SW480 (cell line): ENCODE results near the gene CCM2.
"Not testable (repeated sequence)": the region's sequence is repeated elsewhere in the genome, so short reads cannot be mapped to it uniquely, and the experiment has no call there.

ENCODE experiments used
- DNase-seq: peaks from one replicate; pipeline ENCODE4 v3.0.0-alpha.2; 2016; ENCODE audit warnings: low spot score

CCM2 gene

DNA sequence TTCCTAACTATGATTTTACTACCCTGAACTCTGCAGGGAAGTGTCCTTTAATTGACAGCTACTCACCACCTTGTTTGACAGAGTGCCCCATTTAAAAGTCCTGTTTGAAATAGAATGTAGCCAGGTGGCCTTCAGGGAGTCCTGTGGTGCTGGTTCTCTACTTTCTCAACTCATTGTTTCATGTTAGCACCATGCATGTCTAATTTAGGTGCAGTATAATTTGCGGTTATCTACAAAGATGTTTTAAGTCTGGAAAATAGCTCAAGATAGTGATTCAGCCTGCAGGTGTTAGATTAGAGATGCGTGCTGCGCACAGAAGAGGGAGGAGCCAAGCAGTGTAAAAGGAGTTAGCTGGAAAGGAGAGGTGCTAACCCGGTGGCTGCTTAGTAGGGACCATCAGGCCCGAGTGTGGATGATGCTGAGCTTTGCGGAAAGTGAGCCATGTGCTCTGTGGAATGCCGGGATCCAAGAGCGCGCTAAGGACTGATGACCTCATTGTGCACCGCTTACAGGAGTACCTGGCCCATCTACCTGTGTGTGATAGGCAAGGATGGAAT, 1.2 kb downstream of the CCM2 start:
- DNase-seq = peak; percentile 84

DNA sequence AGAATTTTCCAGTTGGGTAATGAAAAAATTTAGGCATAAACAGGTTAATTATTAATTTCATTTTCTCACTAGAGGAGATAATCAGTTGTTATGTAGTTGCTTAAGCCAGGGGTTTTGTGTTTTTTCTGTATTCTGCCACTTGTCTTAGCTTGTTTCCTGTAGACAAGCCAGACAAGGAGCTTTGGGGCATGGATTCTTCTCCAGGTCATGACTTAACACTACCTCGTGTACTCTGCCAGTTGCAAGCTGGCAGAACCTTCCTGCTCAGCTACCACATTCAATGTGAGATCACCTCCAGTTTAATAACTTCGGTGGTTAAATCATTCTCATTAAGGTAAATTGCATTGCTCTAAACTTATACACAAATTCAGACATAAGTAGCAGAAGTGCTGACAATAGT, 1.8 kb downstream of the CCM2 start:
- no peak for DNase-seq

DNA sequence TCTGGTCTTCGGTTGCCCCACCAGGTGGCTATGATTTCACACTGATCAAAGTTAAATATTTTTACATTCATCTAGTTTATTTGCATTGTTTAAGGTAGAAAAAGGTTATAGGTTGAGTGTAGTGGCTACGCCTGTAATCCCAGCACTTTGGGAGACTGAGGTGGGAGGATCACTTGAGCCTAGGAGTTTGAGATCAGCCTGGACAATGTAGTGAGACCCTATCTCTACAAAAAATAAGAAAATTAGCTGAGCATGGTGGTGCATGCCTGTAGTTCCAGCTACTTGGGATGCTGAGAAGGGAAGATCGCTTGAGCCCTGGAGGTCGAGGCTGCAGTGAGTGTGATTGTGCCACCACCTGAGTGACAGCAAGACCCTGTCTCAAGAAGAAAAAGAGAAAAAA, 3.8 kb downstream of the CCM2 start:
- no peak for DNase-seq

DNA sequence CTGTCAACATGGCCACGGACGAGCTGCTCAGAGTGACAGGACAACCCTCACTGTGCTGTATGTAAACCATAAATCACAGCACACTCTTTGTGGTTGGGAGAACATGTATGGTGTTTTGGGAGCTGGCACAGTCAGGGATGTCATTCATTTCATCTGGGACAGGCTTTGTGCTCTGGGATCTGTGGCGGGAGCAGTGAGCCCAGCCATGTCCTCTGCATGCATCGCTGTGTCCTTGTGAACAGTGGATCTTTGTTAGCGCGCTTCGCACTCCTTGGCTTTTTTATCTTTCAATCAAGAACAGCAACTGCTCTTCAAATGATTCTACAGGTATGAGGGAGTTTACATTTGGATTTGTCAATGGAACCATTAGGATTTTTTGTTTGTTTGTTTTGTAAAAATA, 7.1 kb downstream of the CCM2 start:
- no peak for DNase-seq

DNA sequence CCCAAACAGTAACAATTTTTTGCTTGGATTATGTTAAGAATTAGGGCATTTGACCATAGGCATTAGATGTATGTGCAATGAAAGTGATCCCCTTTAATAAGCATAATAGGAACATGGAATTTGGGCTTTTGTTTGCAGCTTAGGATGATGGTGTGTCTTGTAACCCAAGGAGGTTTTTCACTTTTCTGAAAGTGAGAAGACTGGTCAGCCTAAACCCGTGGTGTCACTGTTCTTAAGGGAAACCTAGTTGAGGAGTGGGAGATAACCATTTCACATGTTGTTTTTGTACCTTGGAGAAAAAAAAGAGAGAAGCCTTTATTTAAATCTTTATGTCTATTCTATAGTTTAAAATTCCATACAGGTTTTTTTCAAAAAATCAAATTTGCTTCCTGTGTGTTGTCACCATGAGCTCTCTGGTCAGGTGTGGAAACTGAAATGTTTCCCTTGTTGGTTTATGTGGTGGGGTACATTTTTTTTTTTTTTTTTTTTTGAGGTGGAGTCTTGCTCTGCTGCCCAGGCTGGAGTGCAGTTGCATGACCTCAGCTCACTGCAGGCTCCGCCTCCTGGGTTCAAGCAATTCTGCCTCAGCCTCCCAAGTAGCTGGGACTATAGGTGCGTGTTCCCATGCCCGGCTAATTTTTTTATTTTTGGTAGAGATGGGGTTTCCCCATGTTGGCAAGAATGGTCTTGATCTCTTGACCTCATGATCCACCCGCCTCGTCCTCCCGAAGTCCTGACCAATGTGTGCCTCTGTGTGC, 7.7 kb downstream of the CCM2 start:
- no peak for DNase-seq

DNA sequence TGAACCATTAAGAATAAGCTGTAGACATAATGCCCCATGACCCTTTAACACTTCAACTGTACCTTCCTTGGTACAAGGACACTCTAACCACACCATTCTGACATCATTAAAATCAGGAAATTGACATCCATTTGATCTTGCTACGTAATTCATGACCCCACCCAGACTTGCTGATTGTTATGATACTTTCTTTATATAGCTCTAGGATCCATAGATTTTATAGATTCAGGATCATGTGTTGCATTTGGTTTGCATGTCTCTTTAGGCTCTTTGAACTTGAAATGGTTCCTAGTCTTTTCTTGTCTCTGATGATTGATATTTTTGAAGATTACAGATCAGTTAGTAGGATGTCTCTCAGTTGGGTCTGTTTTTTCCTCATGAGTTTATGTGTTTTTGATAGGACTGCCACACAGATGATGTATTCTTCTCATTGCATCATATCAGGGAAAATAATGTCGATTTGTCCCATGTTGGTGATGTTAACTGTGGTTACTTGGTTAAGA, 13.5 kb downstream of the CCM2 start:
- no peak for DNase-seq

DNA sequence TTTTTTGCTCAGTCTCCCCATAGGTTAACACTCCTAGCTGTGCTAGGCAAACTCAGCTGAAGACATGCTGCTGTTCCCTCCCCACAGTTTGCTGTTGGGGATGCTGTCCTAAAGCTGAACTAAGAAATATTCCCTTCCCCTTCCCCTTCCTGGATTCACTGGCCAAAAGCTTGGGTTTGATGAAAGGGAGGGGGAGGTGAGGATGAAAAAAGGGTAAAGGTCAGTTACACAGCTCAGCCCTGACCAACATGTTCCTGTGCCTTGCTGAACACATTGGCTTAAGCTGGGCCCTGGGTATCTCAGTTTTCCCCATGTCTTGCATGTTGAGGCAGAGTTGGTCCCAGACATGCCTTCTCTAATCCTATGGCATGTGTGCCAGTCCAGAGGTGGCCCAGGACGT, 15.3 kb downstream of the CCM2 start:
- no peak for DNase-seq

DNA sequence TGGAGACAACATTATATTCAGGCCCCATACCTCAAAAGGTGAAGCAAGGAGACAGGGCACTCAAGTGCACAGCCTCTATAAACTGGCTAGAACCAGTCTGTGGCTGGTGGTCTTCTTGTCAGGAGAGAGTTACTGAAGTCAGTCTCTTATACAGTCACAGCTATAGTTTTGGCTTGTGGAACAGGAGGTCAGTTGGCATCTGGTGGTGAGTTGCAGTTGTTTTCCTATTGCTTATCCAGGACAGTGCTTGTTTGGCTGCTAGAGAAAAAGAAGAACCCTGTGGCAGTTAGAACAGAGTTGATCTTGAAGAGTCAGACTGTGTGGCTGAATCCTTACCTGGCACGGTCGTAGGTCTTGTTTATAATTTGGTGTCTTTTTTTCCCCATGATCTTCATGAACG, 17.3 kb downstream of the CCM2 start:
- DNase-seq = no peak

DNA sequence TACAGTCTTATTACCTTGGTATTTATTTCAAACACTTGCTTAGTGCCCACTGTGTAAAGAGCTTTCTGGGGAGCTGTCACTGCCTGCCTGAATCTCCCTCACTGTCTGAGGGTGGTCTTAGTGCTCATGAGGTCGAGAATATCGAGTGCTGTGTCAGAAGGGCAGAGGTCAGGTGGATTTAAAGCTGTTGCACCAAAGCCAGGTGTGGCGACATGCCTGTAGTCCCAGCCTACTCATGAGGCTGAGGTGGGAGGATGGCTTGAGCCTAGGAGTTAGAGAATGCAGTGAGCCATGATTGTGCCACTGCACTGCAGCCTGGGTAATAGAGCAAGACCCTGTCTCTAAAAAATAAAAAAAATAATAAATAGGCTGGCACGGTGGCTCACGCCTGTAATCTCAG, 20.9 kb downstream of the CCM2 start:
- no peak for DNase-seq

DNA sequence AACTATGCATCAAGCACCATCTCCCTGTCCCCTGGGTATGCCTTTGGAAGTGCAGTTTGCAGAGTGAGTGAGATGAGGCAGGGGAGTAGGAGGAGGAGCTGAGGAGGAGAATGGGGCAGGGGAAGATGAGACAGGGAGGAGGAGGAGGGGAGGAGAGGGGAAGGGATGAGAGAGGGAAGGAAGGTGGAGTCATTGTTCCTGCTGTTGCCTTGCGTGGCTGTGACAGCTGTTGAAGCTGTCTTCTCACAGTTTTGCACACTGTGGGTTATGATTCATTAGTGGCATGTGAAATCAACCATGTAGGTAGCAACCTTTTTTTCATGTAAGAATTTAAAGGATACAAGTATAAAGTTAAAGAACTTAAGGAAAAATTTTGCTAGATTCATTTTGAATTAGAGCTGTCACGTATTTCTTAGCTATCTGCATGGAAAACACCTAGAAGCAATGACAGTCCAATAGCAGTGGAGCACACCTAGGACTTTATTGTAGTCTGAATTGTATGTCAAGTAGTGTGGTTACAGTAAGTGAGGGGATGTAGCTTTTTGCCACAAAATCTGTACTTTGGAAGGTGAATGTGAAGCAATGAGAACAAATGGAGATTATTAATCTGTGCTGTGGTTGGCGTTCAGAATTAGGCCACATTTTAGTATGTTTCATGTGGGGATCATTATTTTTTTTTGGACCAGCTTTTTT, 21.7 kb downstream of the CCM2 start:
- no peak for DNase-seq

DNA sequence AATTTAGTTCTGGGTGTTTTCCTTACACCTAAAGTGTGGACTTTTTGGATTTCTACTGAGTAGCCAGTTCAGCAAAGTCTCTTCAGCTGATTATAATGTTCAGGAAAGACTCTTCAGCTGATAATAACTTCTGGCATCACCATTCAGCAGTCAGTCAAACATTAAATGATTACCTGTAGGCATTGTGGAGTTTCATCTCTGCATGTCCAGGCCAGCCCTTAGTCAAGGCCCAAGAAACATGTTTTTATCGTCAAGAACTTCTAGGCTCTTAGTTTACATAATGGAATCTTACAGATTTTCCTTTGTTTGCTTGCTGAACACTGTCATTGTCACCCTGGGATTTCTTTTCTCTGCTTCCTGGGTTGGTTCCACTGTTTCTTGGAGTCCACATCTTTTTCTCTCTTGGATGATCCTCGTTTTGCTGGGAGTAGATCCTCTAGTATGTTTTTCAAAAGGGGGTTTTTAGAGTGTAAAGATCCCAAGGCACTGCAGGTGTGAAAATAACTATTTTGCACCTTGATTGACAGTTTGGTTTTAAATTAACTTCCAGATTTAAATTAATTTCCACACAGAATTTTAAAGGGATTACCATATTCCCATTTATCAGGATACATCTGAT, 24.2 kb downstream of the CCM2 start:
- no peak for DNase-seq

DNA sequence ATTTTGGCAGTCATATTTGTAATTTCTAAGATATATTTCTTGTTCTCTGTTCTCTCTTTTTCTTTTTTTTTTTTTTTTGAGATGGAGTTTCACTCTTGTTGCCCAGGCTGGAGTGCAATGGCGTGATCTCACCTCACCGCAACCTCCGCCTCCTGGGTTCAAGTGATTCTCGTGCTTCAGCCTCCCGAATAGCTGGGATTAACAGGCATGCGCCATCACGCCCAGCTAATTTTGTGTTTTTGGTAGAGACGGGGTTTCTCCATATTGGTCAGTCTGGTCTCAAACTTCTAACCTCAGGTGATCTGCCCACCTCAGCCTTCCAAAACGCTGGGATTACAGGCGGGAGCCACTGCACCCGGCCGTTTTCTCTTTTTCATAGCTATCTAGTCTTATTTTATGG, 25.5 kb downstream of the CCM2 start:
- not testable (repeated sequence) for DNase-seq

DNA sequence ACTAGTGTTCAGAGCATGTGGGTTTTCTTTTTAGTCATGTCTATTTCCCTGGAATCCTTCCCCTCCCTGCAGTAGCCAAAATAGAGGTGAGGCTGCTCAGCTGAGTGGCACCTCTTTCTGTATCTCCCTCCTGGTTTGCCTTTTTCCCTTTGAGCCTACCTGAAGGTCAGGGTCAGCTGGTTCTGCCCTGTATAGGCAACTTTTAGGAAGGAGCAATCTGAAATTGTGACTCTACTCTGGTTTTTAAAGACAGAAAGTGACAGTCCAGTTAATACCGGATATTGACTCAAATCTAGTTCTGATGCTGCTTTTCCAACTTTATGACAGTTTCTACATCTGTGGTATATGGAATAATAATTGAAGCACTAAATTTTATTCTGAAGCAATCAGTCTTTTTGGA, 26.0 kb downstream of the CCM2 start:
- no peak for DNase-seq

DNA sequence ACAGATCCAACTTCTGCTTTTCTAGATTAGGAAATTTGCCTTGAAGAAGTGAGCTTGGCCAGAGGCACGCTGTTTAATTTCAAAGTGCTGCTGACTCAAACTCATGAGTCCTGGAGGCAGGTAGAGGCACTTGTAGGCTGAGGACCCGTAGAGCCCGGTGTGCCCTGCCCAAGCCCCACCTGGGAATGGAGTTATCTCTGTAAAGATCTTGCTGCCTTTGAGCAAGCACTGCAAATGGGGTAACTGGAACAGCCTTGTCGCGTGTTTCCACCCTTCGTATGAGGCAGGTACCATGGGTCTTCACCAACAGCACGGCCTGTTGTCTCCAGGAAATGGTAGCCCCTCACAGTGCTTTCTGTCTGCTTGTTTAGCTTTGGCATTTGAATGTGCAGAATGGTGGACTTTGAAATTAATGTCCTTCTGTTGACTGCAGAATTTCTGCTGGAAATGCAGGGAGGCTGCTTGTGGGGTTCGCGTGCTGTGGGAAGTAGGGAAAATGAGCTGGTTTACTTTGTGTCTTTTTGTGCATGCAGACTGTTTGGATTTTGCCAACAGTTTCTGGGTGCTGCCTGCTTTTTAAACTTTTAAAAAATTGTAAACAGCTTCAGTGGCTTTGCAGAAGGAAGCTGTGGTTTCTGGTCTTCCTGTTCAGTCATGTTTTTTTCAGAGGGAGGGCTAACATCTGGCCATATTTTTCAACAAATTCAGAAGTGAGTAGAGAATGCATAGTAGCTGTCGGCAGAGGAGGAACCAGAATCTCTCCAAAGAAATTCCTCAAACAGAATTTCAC, 27.2 kb downstream of the CCM2 start:
- no peak for DNase-seq

DNA sequence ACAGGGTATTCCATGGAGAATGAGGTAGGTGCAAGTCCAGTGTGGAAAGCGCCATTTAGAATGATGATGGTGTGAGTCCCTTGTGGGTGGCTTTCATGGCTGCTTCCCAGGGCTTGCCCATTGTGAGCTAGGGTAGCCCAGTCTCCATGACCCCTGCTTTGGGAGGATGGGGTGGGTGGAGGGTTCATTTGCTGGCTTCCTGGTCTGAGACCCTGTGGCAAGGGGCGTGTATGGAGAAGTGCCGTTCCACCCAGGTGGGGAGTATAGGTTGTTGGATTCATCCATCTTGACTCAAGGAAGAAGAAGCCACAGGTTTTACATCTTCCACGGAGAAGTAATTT, 27.7 kb downstream of the CCM2 start:
- DNase-seq = no peak

DNA sequence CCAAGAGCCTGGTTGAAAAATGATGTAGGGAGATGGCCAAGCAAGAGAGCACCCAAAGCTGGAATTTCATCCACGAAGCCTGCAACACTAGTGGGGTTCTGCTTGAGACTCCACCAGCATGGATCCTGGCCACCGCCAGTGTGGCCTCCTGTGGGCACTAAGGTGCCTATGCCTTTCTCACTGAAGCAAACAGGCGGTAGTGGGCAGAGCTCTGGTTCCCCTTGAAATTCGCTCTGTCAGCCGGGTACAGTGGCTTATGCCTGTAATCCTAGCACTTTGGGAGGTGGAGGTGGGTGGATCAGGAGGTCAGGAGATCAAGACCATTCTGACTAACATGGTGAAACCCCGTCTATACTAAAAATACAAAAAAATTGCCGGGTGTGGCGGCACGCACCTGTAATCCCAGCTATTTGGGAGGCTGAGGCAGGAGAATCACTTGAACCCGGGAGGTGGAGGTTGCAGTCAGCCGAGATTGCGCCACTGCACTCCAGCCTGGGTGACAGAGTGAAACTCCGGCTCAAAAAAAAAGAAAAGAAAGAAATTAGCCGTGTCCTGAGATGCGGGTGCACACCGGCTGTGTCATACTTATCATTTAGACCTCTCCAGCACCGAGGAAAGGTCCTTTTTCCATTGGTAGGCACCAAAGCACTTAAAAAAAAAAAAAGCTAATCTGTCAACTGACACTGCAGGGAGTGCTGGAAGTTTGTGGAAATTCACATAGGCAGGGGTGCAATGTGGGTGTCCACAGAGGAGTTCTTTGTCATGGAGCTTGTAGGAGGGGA, 28.3 kb downstream of the CCM2 start:
- no peak for DNase-seq

DNA sequence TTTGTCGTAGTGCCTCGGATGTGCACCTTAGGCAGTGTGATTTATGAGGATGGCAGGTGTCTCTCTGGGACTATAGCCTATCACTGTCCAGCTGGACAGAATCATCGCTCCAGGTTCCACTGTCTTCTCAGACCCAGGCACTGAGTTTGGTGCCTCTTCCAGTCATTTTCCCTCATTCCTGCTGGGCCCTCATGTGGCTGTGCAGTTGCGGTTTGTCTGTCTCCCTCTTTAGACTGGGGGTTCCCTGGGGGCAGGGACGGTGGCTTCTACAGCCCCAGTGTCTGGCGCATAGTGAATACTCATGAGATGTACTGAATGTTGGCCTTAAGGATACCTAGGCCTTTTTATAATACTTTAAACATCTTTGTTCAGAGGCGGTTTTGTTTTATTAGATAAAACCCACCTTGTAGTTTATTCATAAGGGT, 28.9 kb downstream of the CCM2 start:
- no peak for DNase-seq

DNA sequence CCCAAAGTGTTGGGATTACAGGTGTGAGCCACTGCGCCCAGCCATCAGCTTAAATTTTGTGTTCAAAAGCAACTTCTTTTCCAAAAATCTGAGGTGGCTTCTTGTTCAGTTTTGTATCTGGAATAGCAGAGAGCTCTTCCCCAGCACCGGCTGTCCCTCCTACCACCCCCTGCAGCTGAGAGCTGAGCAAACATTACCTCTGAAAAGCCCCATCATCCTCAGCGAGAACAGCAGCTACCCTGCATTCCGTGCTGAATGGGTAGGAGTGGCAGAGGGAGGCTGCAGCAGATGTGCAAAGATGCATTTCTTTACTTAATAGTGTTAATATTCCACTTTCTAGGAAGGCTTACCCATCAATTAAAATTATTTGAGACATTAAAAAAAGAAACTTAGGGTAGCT, 31.8 kb downstream of the CCM2 start:
- DNase-seq = no peak

DNA sequence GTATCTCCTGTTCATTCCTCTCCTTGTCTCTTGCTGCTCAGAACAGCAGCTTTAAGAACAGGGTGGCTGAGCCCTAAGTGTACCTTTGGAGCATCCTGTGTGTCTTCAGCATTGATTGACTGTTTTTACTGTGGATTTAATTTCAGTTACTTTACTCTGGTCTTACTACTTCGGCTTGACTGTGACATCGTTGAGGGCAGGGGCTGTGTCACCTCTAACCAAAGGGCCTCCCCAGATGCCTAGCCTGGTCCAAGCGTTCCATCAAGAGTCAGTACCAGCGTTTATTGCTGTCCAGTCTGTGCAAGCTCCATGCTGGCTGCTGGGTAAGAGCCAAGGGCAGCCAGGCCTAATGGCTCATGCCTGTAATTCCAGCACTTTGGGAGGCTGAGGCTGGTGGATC, 32.4 kb downstream of the CCM2 start:
- no peak for DNase-seq

DNA sequence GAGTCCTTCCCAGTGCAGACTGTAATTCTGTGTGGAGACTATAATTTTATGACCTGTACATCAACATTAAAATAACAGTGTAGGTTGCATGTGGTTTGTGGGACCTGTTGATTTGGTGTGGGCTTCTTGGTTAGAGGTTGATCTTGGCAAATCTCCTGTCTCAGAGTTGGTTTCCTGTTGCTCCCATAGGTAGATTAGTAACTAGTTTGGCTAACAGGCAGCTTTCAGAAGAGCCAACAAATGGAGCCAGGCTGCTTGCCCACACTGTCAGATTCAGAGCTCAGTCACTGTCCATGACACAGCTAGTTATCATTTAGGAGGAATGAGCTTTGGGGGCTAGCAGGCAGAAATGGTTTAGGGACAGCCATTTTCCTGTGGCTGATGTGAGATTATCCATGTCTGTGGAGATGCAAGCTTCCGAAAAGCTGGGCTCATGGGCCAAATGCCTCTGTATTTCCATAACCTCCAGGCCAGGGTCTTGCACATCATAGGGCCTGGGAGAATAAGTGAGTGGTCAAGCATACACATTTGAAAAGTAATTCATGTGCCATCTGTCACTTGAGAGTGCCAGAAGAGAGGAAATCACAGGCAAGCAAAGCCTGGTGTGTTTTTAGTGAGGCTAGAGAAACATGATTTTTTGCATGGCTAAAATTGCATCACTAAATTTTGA, 33.4 kb downstream of the CCM2 start:
- no peak for DNase-seq

DNA sequence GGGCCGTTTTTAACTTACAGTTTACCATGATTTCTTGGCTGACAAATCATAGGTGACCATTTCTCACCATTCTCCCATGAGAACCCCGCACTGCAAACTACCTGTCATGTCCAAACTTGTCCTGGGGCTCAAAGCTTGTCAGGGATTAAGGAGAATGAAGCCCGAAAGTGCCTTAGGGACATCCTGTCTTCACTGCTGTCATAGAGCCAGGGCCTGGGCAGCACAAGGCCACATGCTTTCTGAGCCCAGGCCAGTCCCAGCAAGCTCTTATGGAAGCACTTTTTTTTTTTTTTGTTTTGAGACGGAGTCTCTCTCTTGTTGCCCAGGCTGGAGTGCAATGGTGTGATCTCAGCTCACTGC, 33.9 kb downstream of the CCM2 start:
- DNase-seq = no peak
